ENCODE data around the gene RTF2. TPM values are rescaled to one million over a fixed set of nuclear protein-coding genes. Genes with fewer than 3 reads are reported as not detected.

RTF2 gene
- polyA plus RNA-seq, 4 donors, result 70.2 to 83.5 (median 78.4) TPM

DNA sequence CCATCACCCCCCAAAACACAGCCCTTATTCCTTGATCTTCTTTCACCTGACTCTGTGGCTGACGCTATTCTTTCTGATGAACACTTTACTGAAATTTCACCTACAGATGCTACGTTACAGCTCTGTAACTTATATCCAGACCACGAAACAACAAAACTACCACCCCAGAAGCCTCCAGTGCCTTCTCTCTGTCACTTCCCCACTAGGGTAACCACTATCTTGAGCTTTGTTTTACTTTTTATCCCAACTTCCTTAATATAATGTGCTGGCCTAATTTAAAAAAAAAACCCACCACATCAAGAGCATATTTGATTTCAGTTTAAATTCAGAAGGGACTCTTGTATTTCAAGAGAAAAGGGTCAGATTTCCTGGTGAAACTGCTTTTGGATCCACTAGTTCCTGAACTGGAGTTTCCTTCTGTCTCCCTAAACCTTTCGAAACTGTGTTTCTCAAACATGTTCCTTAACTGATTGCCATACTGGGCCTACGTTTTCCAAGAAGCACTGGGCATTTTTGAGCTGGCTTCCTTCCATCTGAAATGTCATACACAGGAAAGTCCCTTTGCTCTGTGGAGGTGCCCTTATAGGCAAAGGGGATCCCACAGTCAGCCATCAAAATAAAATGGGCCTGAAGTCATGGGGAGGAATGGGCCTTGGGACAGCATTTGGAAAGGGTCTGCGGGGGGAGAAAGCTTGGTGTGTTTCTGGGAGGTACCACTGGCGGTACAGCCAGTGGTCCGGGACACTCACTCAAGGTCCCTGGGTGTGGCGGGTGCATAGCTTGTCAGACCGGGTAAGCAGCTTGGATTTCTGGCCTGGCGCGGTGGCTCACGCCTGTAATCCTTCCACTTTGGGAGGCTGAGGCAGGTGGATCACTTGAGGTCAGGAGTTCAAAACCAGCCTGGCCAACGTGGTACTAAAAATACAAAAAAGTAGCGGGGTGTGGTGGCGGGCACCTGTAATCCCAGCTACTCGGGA lies 25.8 kb upstream of the RTF2 start:
- Histone ChIP-seq H3K4me1 (ENCODE audit: control insufficient read depth in 3 of 3, insufficient read depth in 2 of 3, low read depth in 1 of 3, low read length in 2 of 3) (peaks cover 0 to 6% (median 0%) of the 10 kb centered on the region in 3 donors), H3K4me3 (ENCODE audit: low read depth in 1 of 3, low read length in 3 of 3) (no peak overlapping the region), H3K27ac (ENCODE audit: low read depth in 1 of 3, low read length in 2 of 3) (no peak overlapping the region), H3K36me3 (ENCODE audit: control insufficient read depth in 3 of 3, insufficient read depth in 2 of 3, low read depth in 1 of 3, low read length in 3 of 3) (no peaks in the 10 kb centered on the region), H3K9me3 (ENCODE audit: control insufficient read depth in 2 of 2, insufficient read depth in 1 of 2, low read depth in 1 of 2, low read length in 1 of 2) (no peaks in the 10 kb centered on the region), H3K27me3 (ENCODE audit: control insufficient read depth in 3 of 3, insufficient read depth in 3 of 3, low read length in 3 of 3) (no peaks in the 10 kb centered on the region)
- 83 to 87% (median 84%) methylated on average over 16 to 17 of the region's 17 CpGs for WGBS, 3 donors
- DNase-seq (no peak), FAIRE-seq (no peak)

DNA sequence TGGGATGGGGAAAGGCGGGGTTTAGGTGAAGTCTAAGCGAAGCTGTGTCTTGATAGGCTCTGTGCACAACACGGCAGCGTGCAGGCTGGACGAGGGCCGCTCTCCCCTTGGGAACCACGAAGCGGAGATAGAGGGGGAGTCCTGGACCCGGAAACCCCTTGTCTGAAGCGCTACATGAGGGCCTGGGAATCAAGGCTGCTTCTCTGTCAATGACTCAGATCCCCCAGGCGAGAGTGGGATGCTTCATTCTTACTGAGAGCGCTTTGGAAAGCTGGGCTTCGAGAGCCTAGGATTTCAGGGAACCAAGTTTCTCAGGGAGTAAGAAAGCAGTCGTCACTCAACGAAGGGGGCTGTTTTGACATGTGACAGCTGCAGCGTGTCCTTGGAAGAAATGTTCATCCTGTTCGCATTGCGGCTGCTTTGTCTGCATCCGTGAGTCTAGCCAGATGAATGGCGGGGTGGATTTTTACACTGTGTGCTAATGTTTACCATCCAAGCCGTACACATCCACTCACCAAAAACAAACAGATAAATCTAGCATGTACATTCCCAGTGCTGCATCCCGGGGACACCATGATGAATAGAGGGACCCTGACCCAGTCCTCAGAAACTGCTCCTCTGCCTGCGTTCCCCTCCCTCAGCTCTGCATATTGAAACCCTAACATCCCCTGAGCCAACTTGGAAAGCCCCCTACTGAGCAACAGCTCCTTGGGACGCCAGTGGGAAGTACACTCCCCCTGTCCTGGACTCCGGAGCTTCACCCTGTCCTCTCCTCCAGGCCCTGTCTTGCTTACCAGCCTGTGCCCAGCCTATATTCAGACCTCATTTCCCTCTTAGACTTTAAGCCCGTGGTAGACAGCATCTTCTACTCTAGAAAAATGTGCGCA lies 24.5 kb upstream of the RTF2 start:
- no peak for FAIRE-seq
- peak in 1 of 2 donors; percentile 21 for DNase-seq
- 54 to 68% (median 59%) methylated on average over 27 of the region's 27 CpGs for WGBS, 3 donors
- H3K4me3 ChIP-seq (ENCODE audit: low read depth in 1 of 3, low read length in 3 of 3), result no peak overlapping the region
- peaks cover 0 to 6% (median 0%) of the 10 kb centered on the region in 3 donors for H3K4me1 ChIP-seq (ENCODE audit: control insufficient read depth in 3 of 3, insufficient read depth in 2 of 3, low read depth in 1 of 3, low read length in 2 of 3)
- H3K27ac ChIP-seq (ENCODE audit: low read depth in 1 of 3, low read length in 2 of 3), result peak overlapping the region in 2 of 3 donors; percentile 50 to 53
- H3K36me3 ChIP-seq (ENCODE audit: control insufficient read depth in 3 of 3, insufficient read depth in 2 of 3, low read depth in 1 of 3, low read length in 3 of 3), result no peaks in the 10 kb centered on the region
- no peaks in the 10 kb centered on the region for H3K27me3 ChIP-seq (ENCODE audit: control insufficient read depth in 3 of 3, insufficient read depth in 3 of 3, low read length in 3 of 3)
- H3K9me3 ChIP-seq (ENCODE audit: control insufficient read depth in 2 of 2, insufficient read depth in 1 of 2, low read depth in 1 of 2, low read length in 1 of 2), result no peaks in the 10 kb centered on the region

DNA sequence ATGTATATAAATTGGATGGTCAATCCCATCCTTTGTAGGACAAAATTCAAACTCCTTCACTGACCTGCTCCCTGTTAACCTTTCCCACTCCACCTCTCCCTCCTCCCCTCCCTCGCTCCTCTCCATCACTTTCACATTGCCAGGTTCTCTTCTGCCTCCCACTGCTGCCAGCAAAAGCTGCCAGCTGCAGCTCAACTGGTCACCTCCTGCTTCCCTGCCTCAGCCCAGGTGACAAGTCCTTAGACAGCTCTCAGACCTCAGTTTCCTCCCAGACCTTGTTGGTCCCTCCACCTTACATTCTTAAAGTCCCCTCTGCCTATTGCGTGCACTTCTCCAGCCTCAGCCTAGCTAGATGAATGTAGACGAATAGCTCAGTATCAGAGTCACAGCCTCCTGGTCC lies 23.3 kb upstream of the RTF2 start:
- WGBS, 3 donors, result 88 to 92% (median 92%) methylated on average over 3 of the region's 3 CpGs
- Histone ChIP-seq H3K36me3 (ENCODE audit: control insufficient read depth in 3 of 3, insufficient read depth in 2 of 3, low read depth in 1 of 3, low read length in 3 of 3) (no peaks in the 10 kb centered on the region), H3K27ac (ENCODE audit: low read depth in 1 of 3, low read length in 2 of 3) (no peak overlapping the region), H3K4me1 (ENCODE audit: control insufficient read depth in 3 of 3, insufficient read depth in 2 of 3, low read depth in 1 of 3, low read length in 2 of 3) (peaks cover 0 to under 1% (median 0%) of the 10 kb centered on the region in 3 donors), H3K27me3 (ENCODE audit: control insufficient read depth in 3 of 3, insufficient read depth in 3 of 3, low read length in 3 of 3) (no peaks in the 10 kb centered on the region), H3K9me3 (ENCODE audit: control insufficient read depth in 2 of 2, insufficient read depth in 1 of 2, low read depth in 1 of 2, low read length in 1 of 2) (no peaks in the 10 kb centered on the region), H3K4me3 (ENCODE audit: low read depth in 1 of 3, low read length in 3 of 3) (no peak overlapping the region)
- DNase-seq (no peak), FAIRE-seq (no peak)

DNA sequence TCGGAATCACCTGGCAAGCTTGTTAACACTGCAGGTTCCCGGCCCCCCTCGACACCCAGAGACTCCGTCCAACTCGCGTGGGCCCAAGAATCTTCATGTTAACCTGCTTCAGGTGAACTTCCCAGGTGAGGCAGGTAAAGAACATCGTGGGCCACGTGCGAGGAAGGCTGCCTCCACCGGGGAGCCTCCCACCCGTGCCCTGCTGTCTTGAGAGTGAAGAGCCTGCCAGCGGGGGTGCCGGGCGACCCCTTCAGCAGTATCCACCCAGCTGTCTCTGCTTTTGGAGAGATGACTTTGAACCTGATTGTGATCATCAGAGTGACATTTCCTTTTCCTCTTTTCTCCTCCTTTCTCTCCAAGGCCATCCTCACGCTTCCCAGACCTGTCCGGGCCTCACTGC lies 22.9 kb upstream of the RTF2 start:
- FAIRE-seq (no peak), DNase-seq (no peak)
- 89 to 92% (median 90%) methylated on average over 16 of the region's 16 CpGs for WGBS, 3 donors
- Histone ChIP-seq H3K9me3 (ENCODE audit: control insufficient read depth in 2 of 2, insufficient read depth in 1 of 2, low read depth in 1 of 2, low read length in 1 of 2) (no peaks in the 10 kb centered on the region), H3K4me3 (ENCODE audit: low read depth in 1 of 3, low read length in 3 of 3) (no peak overlapping the region), H3K4me1 (ENCODE audit: control insufficient read depth in 3 of 3, insufficient read depth in 2 of 3, low read depth in 1 of 3, low read length in 2 of 3) (no peaks in the 10 kb centered on the region), H3K27ac (ENCODE audit: low read depth in 1 of 3, low read length in 2 of 3) (no peak overlapping the region), H3K27me3 (ENCODE audit: control insufficient read depth in 3 of 3, insufficient read depth in 3 of 3, low read length in 3 of 3) (no peaks in the 10 kb centered on the region), H3K36me3 (ENCODE audit: control insufficient read depth in 3 of 3, insufficient read depth in 2 of 3, low read depth in 1 of 3, low read length in 3 of 3) (no peaks in the 10 kb centered on the region)

DNA sequence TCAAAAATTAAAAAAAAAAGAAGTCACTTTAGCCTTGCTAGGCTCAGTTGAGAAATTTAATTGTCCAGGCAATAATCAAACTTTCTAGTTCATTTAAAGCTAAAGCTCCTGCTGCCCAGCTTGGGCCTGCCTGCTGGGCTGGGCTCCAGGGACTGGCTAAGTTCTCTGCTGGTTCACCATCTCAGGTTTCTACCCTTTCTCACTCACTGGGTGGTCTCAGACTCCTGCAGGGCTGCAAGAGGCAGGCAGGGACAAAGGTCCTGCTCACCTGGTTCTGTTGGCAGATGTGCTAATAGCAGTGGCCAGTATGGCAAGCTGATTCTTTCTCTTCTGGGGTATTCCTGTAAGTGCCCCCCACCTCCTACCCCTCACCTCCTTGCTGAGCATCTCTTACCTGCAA lies 21.2 kb upstream of the RTF2 start:
- DNase-seq (no peak), FAIRE-seq (no peak)
- Histone ChIP-seq H3K4me3 (ENCODE audit: low read depth in 1 of 3, low read length in 3 of 3) (no peak overlapping the region), H3K27me3 (ENCODE audit: control insufficient read depth in 3 of 3, insufficient read depth in 3 of 3, low read length in 3 of 3) (no peaks in the 10 kb centered on the region), H3K9me3 (ENCODE audit: control insufficient read depth in 2 of 2, insufficient read depth in 1 of 2, low read depth in 1 of 2, low read length in 1 of 2) (no peaks in the 10 kb centered on the region), H3K4me1 (ENCODE audit: control insufficient read depth in 3 of 3, insufficient read depth in 2 of 3, low read depth in 1 of 3, low read length in 2 of 3) (no peaks in the 10 kb centered on the region), H3K36me3 (ENCODE audit: control insufficient read depth in 3 of 3, insufficient read depth in 2 of 3, low read depth in 1 of 3, low read length in 3 of 3) (no peaks in the 10 kb centered on the region), H3K27ac (ENCODE audit: low read depth in 1 of 3, low read length in 2 of 3) (no peak overlapping the region)

DNA sequence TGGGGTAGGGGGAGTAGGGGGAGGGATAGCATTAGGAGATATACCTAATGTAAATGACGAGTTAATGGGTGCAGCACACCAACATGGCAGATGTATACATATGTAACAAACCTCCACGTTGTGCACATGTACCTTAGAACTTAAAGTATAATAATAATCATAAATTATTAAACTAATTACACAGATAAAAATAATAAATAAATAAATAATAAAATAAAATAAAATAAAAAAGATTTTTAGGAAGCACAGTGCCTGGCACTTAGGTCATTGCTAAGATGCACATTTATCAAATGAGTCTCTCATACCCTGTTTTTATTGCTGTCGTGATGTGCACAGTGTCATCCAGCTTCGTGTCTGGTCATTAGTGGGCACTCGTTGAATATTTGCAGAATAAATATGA lies 19.0 kb upstream of the RTF2 start:
- FAIRE-seq, result no peak
- no peaks in the 10 kb centered on the region for H3K27me3 ChIP-seq (ENCODE audit: control insufficient read depth in 3 of 3, insufficient read depth in 3 of 3, low read length in 3 of 3)
- DNase-seq, result no peak
- no peak overlapping the region for H3K27ac ChIP-seq (ENCODE audit: low read depth in 1 of 3, low read length in 2 of 3)
- H3K4me1 ChIP-seq (ENCODE audit: control insufficient read depth in 3 of 3, insufficient read depth in 2 of 3, low read depth in 1 of 3, low read length in 2 of 3), result no peaks in the 10 kb centered on the region
- H3K36me3 ChIP-seq (ENCODE audit: control insufficient read depth in 3 of 3, insufficient read depth in 2 of 3, low read depth in 1 of 3, low read length in 3 of 3), result no peaks in the 10 kb centered on the region
- H3K9me3 ChIP-seq (ENCODE audit: control insufficient read depth in 2 of 2, insufficient read depth in 1 of 2, low read depth in 1 of 2, low read length in 1 of 2), result no peaks in the 10 kb centered on the region
- no peak overlapping the region for H3K4me3 ChIP-seq (ENCODE audit: low read depth in 1 of 3, low read length in 3 of 3)
- 82 to 90% (median 89%) methylated on average over 5 of the region's 5 CpGs for WGBS, 3 donors

DNA sequence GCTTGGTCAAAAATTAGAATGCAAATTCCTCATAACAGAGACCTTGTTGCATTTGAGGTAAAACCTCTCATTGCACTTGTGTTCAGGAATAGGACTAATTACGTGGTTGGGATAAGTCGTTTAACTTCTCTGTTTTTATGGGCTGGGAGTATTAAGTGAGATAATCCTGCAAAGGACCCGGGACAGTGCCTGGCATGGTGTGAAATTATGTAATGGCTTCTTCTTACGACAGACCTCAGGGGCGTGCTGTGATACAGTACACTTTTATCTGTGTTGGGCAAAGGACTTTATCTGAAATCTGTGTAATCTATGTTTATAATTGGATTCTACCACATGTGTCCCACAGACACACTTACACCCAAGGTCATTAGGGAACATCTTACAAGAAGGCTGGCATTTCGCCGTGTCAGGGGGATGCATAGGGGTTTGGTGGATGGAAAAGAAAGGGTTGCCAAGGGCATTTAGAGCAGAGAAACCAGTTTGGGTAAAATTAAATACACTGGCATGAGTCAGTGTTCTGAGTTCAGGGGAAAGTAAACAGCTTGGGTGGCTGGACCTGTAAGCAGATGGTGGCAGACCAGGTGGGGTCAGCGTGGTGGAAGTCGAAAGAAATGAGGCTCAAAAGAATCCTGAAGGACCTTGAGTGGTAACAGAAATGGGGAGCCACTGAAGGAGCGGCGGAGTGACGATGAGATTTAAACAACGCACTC lies 17.2 kb upstream of the RTF2 start:
- Histone ChIP-seq H3K9me3 (ENCODE audit: control insufficient read depth in 2 of 2, insufficient read depth in 1 of 2, low read depth in 1 of 2, low read length in 1 of 2) (no peaks in the 10 kb centered on the region), H3K4me3 (ENCODE audit: low read depth in 1 of 3, low read length in 3 of 3) (no peak overlapping the region), H3K27me3 (ENCODE audit: control insufficient read depth in 3 of 3, insufficient read depth in 3 of 3, low read length in 3 of 3) (no peaks in the 10 kb centered on the region), H3K4me1 (ENCODE audit: control insufficient read depth in 3 of 3, insufficient read depth in 2 of 3, low read depth in 1 of 3, low read length in 2 of 3) (no peaks in the 10 kb centered on the region), H3K36me3 (ENCODE audit: control insufficient read depth in 3 of 3, insufficient read depth in 2 of 3, low read depth in 1 of 3, low read length in 3 of 3) (no peaks in the 10 kb centered on the region), H3K27ac (ENCODE audit: low read depth in 1 of 3, low read length in 2 of 3) (no peak overlapping the region)
- FAIRE-seq, result no peak
- no peak for DNase-seq
- 71 to 81% (median 76%) methylated on average over 13 of the region's 13 CpGs for WGBS, 3 donors

DNA sequence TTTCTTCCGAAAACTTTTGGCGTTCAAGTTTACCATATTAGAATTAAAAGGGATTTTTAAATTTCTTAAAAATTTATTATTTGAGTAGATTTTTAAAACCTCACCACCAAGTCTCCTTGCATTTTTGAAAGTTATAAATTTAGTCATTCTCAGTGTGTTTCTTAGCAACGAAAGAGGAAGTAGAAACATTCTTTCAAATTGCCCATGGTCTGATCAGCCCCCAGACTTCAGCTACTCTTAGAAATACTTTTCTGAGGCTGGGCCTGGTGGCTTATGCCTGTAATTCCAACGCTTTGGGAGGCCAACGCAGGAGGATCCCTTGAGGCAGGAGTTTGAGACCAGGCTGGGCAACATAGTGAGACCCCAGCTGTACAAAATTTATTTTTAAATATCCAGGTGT lies 15.1 kb upstream of the RTF2 start:
- DNase-seq, result no peak
- FAIRE-seq, result no peak
- Histone ChIP-seq H3K36me3 (ENCODE audit: control insufficient read depth in 3 of 3, insufficient read depth in 2 of 3, low read depth in 1 of 3, low read length in 3 of 3) (no peaks in the 10 kb centered on the region), H3K4me3 (ENCODE audit: low read depth in 1 of 3, low read length in 3 of 3) (no peak overlapping the region), H3K4me1 (ENCODE audit: control insufficient read depth in 3 of 3, insufficient read depth in 2 of 3, low read depth in 1 of 3, low read length in 2 of 3) (no peaks in the 10 kb centered on the region), H3K27ac (ENCODE audit: low read depth in 1 of 3, low read length in 2 of 3) (no peak overlapping the region), H3K9me3 (ENCODE audit: control insufficient read depth in 2 of 2, insufficient read depth in 1 of 2, low read depth in 1 of 2, low read length in 1 of 2) (no peaks in the 10 kb centered on the region), H3K27me3 (ENCODE audit: control insufficient read depth in 3 of 3, insufficient read depth in 3 of 3, low read length in 3 of 3) (no peaks in the 10 kb centered on the region)
- WGBS, 3 donors, result 77 to 83% (median 78%) methylated on average over 5 of the region's 5 CpGs

All from small intestine (tissue), 7 donors.